GM18505 (cell line): ENCODE results near the gene NRSN2.

Experiments
- ATAC-seq: cut with Tn5 transposase; IDR thresholded peaks from one replicate; pipeline ENCODE4 v1.9.1; 2021; ENCODE audit not compliant: unreplicated experiment
- POLR2A ChIP-seq: IDR thresholded peaks from 4 replicates; pipeline ENCODE4 v1.6.1; 2011; ENCODE audit warnings: borderline replicate concordance; ENCODE audit not compliant: insufficient read depth, insufficient read length; ENCODE audit errors: extremely low read depth

Gene NRSN2

DNA sequence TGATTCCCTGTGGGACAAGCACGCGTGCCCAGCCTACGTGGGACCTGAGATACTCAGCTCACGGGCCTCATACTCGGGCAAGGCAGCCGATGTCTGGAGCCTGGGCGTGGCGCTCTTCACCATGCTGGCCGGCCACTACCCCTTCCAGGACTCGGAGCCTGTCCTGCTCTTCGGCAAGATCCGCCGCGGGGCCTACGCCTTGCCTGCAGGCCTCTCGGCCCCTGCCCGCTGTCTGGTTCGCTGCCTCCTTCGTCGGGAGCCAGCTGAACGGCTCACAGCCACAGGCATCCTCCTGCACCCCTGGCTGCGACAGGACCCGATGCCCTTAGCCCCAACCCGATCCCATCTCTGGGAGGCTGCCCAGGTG, 49.3 kb downstream of the NRSN2 start:
- ATAC-seq, result no peak
- TF ChIP-seq POLR2A, result no peak

DNA sequence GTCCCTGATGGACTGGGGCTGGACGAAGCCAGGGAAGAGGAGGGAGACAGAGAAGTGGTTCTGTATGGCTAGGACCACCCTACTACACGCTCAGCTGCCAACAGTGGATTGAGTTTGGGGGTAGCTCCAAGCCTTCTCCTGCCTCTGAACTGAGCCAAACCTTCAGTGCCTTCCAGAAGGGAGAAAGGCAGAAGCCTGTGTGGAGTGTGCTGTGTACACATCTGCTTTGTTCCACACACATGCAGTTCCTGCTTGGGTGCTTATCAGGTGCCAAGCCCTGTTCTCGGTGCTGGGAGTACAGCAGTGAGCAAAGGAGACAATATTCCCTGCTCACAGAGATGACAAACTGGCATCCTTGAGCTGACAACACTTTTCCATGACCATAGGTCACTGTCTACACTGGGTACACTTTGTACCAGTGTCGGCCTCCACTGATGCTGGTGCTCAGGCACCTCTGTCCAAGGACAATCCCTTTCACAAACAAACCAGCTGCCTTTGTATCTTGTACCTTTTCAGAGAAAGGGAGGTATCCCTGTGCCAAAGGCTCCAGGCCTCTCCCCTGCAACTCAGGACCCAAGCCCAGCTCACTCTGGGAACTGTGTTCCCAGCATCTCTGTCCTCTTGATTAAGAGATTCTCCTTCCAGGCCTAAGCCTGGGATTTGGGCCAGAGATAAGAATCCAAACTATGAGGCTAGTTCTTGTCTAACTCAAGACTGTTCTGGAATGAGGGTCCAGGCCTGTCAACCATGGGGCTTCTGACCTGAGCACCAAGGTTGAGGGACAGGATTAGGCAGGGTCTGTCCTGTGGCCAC, 49.9 kb downstream of the NRSN2 start:
- TF ChIP-seq POLR2A, result no peak
- ATAC-seq, result no peak

DNA sequence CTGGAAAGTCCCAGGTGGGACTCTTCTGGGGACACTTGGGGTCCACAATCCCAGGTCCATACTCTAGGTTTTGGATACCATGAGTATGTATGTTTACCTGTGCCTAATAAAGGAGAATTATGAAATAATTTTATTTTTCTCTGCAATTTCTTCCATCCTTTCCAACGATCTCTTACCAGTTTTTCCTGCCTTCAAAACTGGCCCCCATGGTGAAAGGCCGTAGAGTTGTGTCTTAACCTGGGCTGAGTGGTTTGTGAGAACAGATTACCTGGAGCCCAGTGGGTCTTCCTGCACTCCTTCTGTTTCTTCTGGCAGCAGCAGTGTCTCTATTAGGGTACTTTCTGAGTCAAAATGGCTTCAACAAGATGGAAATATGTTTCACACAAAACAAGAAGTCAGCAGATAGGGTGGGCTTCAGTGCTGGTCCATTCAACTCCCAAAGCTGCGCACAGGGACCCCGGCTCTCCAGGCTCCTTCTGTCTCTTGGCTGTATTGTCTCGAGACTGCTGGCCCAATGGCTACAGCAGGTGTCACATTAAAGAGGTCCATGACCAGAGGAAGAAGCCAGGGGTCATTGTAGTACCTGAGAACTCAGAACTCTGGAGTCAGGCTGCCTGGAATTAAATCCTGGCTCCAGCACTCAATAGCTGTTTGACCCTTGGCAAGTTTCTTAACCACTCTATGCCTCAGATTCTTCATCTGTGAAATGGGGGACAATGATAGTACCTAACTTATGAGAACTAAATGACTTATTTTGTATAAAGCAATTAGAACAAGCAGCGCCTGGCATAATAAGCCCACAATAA, 50.7 kb downstream of the NRSN2 start:
- TF ChIP-seq POLR2A, result no peak
- ATAC-seq, result no peak

DNA sequence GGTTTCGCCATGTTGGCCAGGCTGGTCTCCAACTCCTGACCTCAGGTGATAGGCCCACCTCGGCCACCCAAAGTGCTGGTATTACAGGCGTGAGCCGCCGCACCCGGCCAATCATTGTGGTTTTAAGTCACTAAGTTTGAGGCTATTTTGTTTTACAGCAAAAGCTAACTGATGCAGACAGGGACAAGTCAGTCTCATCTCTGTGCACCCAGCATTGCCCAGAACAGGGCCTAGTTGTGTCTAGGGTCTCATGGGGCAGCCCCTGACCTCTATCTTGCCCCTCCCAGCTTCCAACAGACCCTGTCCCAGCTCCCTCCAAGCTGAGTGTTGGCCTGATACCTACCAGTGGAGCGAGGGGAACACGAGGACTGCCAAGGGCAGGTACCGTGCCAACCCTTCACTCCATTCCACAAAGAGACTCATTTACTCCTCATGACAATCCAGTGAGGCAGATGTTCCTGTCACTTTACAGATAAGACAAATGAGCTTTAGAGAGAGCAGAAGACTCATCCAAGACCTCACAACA, 52.3 kb downstream of the NRSN2 start:
- no peak for TF ChIP-seq POLR2A
- ATAC-seq, result no peak

DNA sequence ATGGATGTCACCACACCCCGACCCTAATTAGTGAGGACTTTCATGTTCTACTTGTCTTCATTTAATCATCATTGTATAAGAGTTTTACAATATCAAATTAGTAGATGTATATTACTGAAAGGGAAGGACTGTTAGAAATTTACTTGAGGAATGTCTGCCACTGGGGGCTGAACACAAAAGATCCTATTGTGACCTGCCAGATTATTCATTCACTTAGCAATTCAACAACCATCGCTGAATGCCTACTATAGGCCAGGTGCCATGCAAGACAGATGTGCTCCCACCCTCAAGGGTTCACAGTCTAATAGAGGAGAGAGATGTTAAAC, 53.2 kb downstream of the NRSN2 start:
- no peak for ATAC-seq
- TF ChIP-seq POLR2A, result no peak

DNA sequence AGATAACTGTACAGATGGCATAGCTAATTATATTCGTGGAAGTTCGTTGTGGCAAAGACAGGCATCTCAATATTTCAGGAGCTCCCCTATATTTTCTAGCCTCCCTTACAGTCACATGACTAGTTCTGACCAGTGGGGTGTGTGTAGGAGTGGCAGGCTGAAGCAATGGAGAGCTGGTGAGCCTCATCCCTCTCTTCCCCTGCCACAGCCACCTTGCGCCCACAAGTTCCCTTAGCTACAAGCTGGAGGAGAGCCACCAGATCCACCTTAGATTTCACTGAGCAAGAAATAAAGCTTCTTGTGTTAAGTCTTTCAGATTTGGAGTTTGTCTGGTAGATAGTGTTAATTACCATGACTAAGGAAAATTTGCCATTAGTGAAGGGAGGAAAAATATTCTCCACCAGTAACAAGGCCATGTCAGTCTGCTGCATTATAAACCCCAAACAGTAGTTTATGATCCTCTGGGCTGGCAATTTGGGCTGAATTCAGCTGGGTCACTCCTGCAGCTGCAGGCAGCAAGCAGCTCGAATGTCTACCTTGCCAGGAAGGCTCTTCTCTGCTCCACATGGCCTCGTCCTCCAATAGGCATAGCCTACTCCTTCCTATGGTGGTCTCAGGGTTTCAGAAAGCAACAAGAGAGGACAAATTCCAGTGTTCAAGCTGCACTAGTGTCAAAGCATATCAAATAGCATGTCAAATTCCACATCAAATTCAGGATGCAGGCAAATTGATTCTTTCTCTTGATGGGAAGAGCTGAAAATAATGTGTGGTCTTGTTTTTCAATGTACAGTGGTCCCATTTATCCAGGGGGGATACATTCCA, 53.8 kb downstream of the NRSN2 start:
- TF ChIP-seq POLR2A, result no peak
- ATAC-seq, result no peak

DNA sequence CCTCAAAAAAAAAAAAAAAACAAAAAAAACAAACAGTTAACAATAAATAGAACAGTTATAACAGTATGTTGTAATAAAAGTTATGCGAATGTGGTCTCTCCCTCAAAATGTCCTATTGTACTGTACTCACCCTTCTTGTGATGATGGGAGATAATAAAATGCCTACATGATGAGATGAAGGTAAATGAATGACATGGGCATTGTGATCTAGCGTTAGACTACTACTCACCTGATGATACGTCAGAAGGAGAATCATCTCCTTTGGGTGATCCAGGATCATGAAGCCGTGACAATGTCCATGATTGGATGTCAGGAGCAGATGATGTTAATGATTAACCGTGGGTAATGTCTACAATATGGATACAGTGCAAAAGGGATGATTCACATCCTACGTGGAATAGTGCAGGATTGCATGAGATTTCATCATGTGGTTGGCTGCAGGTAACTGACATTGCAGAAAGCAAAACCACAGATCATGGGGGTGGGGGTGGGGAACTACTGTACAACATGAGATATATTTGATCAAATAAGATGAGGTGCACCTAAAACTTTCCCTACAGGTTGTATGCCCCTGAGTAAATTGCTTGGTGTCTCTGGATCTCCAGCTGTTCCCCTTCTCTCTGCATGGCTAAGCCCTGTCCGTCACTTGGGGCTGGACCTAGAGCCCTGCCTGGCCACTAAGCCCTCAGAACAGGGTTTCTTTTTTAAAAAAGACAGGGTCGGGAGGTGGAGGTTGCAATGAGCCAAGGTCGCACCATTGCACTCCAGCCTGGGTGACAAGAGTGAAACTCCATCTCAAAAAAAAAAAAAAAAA, 55.0 kb downstream of the NRSN2 start:
- no peak for ATAC-seq
- no peak for TF ChIP-seq POLR2A

DNA sequence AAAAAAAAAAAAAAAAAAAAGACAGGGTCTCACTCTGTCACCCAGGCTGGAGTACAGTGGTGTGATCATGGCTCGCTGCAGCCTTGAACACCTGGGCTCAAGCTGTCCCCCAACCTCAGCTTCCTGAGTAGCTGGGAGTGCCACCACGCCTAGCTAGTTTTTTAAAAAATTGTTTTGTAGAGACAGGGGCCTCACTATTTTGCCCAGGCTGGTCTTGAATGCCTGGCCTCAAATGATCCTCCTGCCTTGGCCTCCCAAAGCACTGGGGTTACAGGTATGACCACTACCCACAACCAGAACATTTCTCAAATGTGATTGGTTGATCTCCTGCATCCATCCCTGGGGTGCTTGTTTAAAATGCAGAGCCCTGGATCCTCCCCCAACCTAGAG, 55.6 kb downstream of the NRSN2 start:
- ATAC-seq, result no peak
- TF ChIP-seq POLR2A, result no peak

DNA sequence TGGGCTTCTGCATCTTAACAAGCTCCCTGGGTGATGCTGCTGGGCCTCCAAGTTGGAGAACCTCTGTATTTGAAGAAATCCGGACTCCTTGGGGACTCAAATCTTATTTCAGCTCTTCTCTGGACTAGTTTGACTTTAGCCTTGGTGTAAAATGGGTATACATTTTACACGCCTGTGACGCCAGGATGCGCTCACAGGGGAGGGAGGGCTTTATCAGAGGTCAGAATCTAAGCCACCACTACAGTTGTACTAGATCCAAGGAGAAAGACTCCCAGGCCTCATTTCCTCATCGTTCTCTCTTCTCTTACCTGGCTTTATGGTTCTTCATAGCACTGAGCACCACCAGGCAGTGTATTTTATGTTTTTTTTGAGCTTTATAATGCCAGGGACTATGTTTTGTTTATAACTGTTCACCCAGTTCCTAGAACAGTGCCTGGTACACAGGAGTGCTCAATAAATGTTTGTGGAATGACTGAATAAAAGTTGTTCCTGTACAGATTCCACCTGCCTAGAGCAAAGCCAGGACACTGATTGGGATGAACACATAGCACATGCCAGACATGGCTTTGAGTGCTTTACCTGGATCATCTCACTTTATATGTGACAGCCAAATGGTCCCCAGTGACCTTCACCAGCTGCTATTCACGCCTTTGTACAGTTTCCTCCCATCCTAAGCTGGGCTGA, 56.1 kb downstream of the NRSN2 start:
- no peak for TF ChIP-seq POLR2A
- no peak for ATAC-seq

DNA sequence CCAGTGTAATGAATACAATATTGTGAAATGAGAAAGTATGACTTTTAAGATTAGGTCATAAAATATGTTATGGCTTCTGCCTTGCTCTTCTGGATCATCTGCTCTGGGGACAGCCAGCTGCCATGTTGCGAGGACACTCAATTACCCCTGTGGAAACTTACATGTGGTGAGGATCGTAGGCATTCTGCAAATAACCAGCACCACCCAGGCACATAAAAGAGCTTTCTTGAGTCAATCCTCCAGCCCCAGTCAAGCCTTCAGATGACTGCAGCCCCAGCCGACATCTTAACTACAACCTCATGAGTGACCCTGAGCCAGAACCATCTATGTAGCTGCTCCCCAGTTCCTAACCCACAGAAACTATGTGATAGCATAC, 56.7 kb downstream of the NRSN2 start:
- no peak for ATAC-seq
- TF ChIP-seq POLR2A, result no peak

DNA sequence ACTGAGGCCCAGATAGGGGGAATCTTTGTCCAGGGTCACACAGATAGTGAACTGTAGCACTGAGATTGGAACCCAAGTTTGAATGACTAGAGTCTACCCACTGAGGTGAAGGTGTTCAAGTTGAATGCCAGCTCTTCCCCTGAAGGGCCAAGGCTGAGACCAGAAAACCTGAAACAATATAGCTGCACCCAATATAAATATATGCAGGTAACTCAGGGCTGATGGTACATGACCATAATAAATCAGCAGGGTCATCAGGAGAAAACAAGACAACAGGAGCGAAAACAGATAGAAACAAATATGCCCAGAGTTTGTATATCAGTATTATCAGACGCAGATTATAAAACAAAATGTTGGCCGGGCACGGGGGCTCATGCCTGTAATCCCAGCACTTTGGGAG, 57.2 kb downstream of the NRSN2 start:
- ATAC-seq, result no peak
- TF ChIP-seq POLR2A, result no peak
